Renal cortex interstitium (tissue), 11 donors: ENCODE measurements around the gene MTARC1. TPM values are rescaled to one million over a fixed set of nuclear protein-coding genes. Genes with fewer than 3 reads are reported as not detected.
A peak's percentile ranks its signal among the peaks of the same experiment; 100 is the strongest.

Source experiments
- DNase-seq, 11 donors: peaks; one replicate each; pipeline ENCODE4 v3.0.0-alpha.2; 2013; ENCODE audit warnings: low read depth in 9 of 11, low spot score in 4 of 11; ENCODE audit errors: extremely low read depth in 1 of 11
- polyA plus RNA-seq, 3 donors: library from polyadenylated mRNA; unstranded; fragments of 120-200 nt; gene quantifications; one replicate each; pipeline ENCODE4 v1.2.1, GENCODE V29; 2013; ENCODE audit not compliant: insufficient read length in 3 of 3

MTARC1 gene
- polyA plus RNA-seq, 3 donors: 18.6 to 28.0 (median 24.6) TPM

DNA sequence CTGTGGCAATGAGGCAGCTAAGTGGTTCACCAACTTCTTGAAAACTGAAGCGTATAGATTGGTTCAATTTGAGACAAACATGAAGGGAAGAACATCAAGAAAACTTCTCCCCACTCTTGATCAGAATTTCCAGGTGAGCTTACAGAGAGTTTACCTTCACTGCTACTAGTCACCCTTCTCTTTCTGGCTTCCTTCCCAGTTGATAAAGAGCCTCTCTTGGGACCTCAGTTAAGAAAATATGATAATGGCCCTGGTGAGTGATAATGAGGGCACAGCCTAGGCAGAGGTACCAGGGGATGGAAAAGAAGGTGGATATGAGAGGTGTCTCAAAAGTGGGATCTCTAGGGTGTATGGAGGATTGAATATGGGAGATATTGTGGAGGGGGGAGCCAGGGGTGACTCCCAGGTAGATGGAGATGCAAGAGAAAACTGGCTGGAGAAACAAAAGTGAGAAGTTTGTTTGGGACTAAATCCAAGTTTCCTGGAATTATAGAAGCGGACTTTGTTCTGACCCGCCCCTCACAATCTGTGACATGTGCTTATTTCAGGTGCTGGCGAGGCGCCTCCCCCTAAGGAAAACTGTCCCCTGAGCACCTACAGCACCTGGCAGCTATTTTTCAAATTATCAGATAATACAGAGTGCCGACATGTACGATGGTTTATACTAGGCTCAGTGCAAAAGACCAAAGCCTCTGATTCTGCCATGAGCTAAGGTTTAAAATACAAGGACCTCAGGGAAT, 24.9 kb upstream of the MTARC1 start:
- DNase-seq: no peak

- no peak for DNase-seq
Observed at GRCh38 chr1:220764757-220765156, 22.0 kb upstream of the MTARC1 start.

DNA sequence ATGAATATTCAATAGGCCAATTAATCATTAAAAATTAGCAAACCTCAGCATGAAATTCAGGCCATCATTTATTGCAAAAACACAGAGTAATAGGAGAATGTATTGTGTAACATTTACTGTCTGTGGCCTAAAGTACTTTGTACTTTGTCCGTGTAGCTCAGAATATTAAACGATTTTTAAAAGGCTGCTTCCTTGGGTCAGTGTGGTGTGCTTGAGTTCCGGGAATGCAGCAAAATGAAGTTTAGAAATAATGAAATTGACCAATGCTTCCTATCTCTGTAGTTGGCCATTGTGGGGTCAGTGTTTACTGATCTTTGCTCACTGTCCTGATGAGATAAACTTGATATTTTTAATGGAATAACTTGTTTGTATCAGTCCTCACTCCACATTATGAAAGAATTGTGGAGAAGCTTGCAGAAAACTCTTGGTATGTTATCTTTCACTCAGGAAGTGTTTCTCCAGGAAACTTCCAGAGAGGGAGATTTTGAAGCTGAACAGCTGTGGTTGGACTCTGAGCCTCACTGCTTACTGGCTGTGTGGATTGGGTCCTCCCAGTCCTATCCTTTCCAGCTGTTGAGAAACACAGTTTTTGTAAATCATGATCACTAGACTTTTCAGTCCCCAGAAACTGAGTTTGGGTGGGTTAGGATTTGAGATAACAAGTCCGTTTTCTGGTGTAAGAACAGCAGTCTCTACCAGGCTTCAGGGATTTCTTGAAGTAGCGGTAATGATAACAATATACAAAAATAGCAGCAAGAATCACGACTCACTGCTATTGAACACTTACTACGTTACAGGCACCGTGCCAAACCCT, 19.2 kb upstream of the MTARC1 start:
- DNase-seq: peak in 2 of 11 donors; percentile 36 to 71

GRCh38 chr1:220768126-220768601, 18.5 kb upstream of the MTARC1 start:
- no peak for DNase-seq

DNA sequence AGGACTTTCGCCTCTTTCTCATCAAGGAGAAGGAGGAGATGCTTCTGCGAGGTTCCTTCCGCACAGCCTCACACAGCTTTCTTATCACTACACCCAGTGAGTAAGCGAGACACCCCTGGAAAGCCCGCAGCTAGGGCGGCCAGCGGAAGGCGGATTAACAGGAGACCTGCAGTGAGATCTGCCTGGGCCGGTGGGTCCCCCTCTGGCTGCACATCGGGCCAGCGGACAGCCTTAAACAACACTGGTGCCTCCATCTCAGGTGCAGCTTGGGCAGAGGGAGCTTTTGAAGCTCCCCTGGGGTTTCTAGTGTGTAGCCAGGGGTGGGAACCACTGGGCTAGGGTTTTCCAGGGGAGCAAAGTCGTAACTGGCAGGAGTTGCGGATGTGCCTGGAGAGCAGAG, 17.5 kb upstream of the MTARC1 start:
- no peak for DNase-seq

DNA sequence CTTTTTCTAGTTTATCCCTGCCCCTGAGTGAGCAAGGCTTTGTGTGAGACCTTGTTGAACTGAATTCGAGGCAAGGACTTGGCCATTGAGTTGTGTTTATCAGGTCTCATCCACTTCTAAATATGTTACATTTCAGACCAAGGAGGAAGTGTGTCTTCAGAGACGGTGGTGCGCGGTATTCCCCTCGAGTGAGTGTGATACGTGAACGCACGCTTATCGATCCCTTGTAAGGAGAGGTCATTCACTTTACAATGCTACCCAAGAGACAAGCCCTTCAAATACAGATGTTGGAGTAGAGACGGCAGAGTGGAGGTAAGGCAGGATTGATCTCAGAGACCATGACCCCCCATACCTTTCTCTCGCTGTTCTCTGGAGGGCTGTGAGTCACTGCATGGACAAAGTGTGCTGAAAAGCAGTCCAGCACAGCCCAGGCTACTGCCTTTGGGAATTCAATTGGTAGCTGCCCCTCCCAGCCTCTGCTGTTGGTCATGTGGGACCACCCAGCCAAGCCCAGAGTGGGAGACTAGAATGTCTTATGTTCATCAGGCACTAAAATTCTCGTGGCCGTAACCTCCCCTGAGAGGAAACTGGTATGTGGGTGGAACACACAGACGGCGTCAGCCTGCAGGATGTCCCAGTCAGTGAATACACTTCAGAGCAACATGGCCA, 16.3 kb upstream of the MTARC1 start:
- DNase-seq: no peak

GRCh38 chr1:220772846-220773245, 13.9 kb upstream of the MTARC1 start:
- DNase-seq: no peak

DNA sequence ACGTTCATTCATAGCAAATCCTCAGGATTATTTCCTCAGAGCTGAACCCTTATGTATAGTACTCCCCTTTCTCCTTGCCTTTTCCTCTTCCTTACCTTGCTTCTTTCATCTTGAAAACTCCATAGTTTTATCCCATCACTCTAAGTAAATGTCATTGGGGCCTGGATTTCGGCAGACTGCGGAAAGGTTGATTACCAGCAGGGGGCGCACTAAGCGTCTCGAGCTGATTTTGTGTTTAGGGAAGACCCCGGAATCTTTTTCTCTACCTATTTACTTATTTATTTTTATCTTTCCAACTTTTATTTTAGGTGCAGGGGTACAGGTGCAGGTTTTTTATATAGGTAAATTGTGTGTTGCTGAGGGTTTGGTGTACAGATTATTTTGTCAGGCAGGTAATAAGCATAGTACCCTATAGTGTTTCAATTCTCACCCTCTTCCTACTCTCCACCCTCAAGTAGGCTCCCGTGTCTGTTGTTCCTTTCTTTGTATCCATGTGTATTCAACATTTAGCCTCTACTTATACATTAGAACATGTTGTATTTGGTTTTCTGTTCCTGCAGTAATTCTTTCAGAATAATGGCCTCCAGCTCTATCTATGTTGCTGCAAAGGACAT, 11.4 kb upstream of the MTARC1 start:
- no peak for DNase-seq

DNA sequence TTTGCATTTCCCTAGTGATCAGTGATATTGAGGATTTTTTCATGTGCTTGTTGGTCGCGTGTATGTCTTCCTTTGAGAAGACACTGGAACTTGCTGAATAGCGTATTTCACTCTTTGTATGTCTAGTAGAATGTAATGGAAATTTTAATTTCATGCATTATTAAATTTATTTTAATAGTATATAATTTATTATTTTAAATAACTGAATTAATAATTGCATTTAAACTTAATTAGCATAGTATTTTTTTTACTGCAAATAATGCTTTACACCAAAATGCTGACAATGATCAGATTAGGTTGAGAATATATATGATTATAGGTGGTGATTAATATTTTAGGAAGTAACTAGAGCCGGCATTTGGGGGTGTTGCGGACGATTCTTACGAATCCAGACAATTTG, 10.5 kb upstream of the MTARC1 start:
- DNase-seq: no peak

DNA sequence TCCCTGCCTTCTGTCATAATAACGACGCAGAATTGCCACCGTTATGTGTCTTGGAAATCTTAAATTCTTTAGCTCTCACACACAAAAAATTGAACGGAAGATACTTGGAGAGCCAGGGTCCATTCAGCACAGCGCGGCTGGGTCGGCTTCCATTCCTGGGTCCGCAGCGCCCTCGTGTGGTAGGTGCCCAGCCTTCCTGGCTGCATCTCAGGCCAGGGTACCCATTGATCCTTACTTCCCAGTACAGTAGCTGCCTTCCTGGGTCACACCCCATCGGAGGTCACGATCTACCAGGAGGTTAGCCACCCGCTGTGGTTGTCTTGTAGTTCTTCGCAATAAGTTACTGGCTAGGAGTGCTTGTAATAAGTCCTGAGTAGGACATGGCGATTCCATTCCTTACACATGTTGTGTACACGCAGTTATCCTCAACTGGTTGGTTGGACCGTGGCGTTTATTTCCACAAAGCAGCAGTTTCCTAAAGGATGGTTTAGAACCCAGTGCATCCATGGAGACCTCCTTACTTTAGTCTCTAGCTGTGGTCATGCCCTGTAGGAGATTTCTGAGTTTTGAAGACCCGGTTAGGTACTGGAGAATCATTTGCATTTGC, 9.9 kb upstream of the MTARC1 start:
- peak in 5 of 11 donors; percentile 52 to 68 (median 64) for DNase-seq

DNA sequence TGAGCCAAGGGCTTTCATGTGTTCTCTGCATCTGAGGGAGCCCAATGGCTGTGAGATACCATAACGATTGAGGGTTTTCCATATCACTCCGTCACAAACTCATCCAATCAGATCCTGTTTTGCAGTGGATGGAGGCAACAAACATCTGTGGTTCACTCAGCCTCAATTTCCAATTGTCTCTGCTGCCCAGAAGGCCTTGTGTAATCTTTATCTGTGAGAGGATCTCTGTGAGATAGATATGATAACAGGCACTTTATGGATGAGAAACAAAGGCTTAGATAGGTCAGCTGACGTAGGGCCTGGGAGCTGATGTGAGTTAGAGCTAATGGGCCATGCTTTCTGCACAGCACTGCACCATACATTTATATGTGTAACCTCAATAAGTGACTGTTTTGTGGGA, 3.3 kb upstream of the MTARC1 start:
- DNase-seq: no peak

- no peak for DNase-seq
Observed at GRCh38 chr1:220784751-220785150, 2.0 kb upstream of the MTARC1 start.

DNA sequence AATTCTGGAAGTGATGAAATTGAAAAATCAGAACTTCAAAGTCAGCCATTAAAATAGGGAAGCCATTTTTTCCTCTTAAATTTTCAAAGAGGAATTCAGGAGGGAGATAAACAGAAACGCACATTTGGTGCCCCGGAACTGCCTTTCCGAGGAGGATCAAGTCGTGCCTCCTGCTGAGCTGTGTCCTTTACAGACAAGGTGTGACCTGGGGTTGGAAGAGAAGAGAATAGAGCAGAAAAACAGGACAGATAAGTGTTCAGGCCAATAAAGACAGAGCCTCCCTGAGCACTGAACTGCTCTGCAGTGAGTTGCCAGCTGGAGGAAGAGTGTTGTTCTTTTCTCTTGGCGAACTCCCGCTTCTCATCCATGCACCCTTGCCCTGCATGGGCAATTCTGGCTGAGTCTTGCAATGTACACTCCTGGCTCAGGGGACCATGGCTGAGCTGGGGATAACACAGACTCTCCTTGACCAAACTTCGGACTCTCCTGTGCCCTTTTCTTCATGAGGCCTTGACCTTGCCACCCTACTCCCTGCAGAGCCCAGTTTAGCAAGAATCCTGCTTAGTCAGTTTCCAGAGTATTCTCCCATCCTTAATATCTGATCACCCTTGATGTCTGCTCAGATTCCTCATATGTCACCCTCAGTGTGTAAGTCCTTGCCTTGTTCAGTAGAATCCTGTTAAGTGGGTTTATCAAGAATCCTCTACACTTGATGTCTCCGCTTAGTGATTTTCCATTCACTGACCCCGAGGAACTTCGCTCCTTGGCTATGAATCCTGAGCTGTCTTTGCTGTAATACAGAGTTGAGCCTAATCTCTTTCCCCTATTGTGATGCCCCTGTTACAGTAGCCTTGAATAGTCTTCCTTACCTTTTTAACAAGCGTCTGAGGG, 1.3 kb upstream of the MTARC1 start:
- DNase-seq: no peak

- DNase-seq: no peak
Observed at GRCh38 chr1:220786057-220786336, 716 bp upstream of the MTARC1 start.

DNA sequence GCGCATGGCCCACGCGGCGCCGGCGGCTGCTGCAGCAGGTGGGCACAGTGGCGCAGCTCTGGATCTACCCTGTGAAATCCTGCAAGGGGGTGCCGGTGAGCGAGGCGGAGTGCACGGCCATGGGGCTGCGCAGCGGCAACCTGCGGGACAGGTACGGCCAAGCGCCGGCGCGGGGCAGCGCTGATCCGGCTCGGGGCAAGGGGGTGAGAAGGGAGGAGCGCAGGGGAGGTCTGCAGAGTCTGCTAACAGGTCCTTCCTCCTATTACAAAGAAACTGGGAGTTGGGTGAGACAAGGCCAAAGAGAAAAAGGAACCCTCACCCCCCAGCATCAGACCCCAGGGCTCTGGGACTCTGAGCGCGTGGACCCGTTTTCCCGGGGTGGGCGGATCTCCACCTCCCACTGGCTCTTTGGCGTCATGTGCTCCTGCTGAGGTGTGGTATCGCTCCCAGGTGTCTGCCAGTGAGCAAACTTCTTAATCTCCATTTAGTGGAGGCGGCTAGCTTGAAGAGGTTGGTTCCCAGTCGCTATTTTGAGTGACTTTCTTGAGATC, 431 bp downstream of the MTARC1 start:
- DNase-seq: peak in 2 of 11 donors; percentile 38 to 48

GRCh38 chr1:220788900-220789299, 2.2 kb downstream of the MTARC1 start:
- DNase-seq: no peak

GRCh38 chr1:220789532-220790147, 2.9 kb downstream of the MTARC1 start:
- DNase-seq: no peak

DNA sequence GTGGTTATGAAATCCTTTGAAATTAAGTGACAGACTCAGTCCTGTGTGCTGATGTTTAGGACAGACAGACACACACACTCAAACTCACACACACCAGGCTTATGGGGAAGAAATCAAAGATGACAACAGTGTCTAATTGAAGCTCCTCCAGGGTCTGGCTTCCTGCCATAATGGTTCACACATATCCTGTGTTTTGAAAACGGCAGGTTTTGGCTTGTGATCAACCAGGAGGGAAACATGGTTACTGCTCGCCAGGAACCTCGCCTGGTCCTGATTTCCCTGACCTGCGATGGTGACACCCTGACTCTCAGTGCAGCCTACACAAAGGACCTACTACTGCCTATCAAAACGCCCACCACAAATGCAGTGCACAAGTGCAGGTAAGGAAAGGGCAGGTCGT, 4.6 kb downstream of the MTARC1 start:
- DNase-seq: no peak
